ENCODE data around the gene SRRT. TPM values are rescaled to one million over a fixed set of nuclear protein-coding genes. Genes with fewer than 3 reads are reported as not detected.
A peak's percentile ranks its signal among the peaks of the same experiment; 100 is the strongest.

The SRRT gene
- total and polyA plus RNA-seq, 2 donors (not counting 1 experiment from before 2014, with no cell fraction given) = 198 to 209 TPM

GRCh38 chr7:100891568-100892247 lies 16.8 kb downstream of the SRRT start:
- TF ChIP-seq EZH2 (IDR thresholded peaks at IDR 0.05; ENCODE audit: borderline replicate concordance, insufficient read depth, low read depth, low read length, poor library complexity, severe bottlenecking) (no peak), CTCF (IDR thresholded peaks at IDR 0.05) (no peak)
- H3K79me2 ChIP-seq (ENCODE audit: control insufficient read depth, insufficient read depth, low read length) = peaks cover 14% of the 10 kb centered on the region
- H3K27ac Mint-ChIP-seq = peak overlapping the region; percentile 47
- H3K4me1 ChIP-seq (ENCODE audit: control insufficient read depth in 2 of 2, insufficient read depth in 2 of 2, low read length in 2 of 2) = peaks cover 53 to 57% of the 10 kb centered on the region in 2 donors
- DNase-seq (no peak), ATAC-seq (ENCODE audit: low read depth) (no peak)
- H3K27me3 Mint-ChIP-seq = peaks cover 29% of the 10 kb centered on the region
- H3K9ac ChIP-seq (ENCODE audit: low read length) = no peak overlapping the region
- no peak overlapping the region for H2AFZ ChIP-seq (ENCODE audit: insufficient read depth, low read depth, low read length, poor library complexity, severe bottlenecking)
- H3K36me3 ChIP-seq (replicated peaks in 1 of 2; ENCODE audit: control extremely low read depth in 1 of 2, control insufficient read depth in 1 of 2, extremely low read depth in 1 of 2, insufficient read depth in 2 of 2, low read length in 1 of 2) = peaks cover 0 to 13% of the 10 kb centered on the region in 2 experiments
- H3K4me2 ChIP-seq (replicated peaks; ENCODE audit: low read depth, low read length, poor library complexity, severe bottlenecking) = no peak overlapping the region
- H3K27ac ChIP-seq (ENCODE audit: low read length in 2 of 2) = no peak overlapping the region
- POLR2A ChIA-PET = interaction anchor here (0.6 kb wide), 1 partner anchor 1367 kb away, joined by 3 read pairs; no protein-coding TSS in a partner anchor
- H3K4me1 Mint-ChIP-seq = peaks cover 42% of the 10 kb centered on the region
- H3K9me3 Mint-ChIP-seq (ENCODE audit: insufficient read depth) = no peaks in the 10 kb centered on the region
- peaks cover 0 to 27% (median 0%) of the 10 kb centered on the region in 3 donors for H3K9me3 ChIP-seq (ENCODE audit: control extremely low read depth in 1 of 3, control insufficient read depth in 2 of 3, insufficient read depth in 1 of 3, low read length in 2 of 3)
- WGBS (ENCODE audit: insufficient coverage) = 89% methylated on average over 3 of the region's 8 CpGs
- CTCF ChIA-PET = interaction anchor here (0.7 to 1.3 kb wide), 4 partner anchors 9 to 185 kb away, joined by 3 to 6 read pairs (median 4); no protein-coding TSS in a partner anchor
- peak overlapping the region; percentile 64 for H3K4me3 Mint-ChIP-seq
- peaks cover 0 to 60% (median 22%) of the 10 kb centered on the region in 4 experiments for H3K27me3 ChIP-seq (replicated peaks in 1 of 4; ENCODE audit: control extremely low read depth in 1 of 4, control insufficient read depth in 3 of 4, insufficient read depth in 4 of 4, low read length in 3 of 4)
- H4K20me1 ChIP-seq (ENCODE audit: control insufficient read depth, insufficient read depth, low read length, poor library complexity, severe bottlenecking) = peaks cover 14% of the 10 kb centered on the region
- no peak overlapping the region for H3K4me3 ChIP-seq (ENCODE audit: control extremely low read depth in 1 of 5, extremely low read depth in 1 of 5, insufficient read depth in 1 of 5, low read depth in 2 of 5, low read length in 4 of 5)
- intact Hi-C loops (cut with micrococcal nuclease) = loop anchor here (10.0 kb wide), 1 partner anchor 253 kb away; no protein-coding TSS in a partner anchor
